ENCODE data around the gene C17orf78.

DNA sequence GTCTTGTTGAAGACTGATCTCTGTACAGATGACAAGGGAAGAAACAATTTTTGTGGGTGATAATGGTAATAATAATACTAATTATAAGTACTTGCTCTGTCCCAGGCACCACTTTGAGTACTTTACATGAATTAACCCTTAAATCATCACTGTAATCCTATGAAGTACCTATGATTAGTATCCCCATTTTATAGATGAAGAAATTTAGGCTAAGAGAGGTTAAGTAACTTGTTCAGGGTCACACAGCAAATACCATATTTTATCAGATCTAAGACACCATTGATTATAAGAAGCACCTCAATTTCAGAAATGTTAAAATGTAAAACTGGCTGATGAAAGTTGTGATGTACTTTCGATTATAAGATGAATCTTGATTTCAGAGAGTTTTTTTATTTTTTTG lies 49.5 kb downstream of the C17orf78 start:
- TF ChIP-seq CTCF (optimal IDR thresholded peaks at IDR 0.05 in 1 of 3, IDR thresholded peaks at IDR 0.05 in 1 of 3, conservative IDR thresholded peaks at IDR 0.05 in 1 of 3; ENCODE audit: extremely low read depth in 1 of 3, insufficient read depth in 2 of 3, low read length in 3 of 3) (no peak), EZH2 (IDR thresholded peaks at IDR 0.05; ENCODE audit: low read length) (no peak)
